BE2C (cell line): ENCODE results near the gene SLX4IP.

Experiments
- DNase-seq: peaks from one replicate; pipeline ENCODE4 v3.0.0-alpha.2; 2020
- H3K27me3 ChIP-seq: fragments of 250-450 bp; sonication (Bioruptor Pico); 2 replicates; pipeline ENCODE4 v1.5.1; 2020; ENCODE audit warnings: mild to moderate bottlenecking
- H3K36me3 ChIP-seq: fragments of 250-450 bp; sonication (Bioruptor Pico); 2 replicates; pipeline ENCODE4 v1.5.1; 2020; ENCODE audit warnings: mild to moderate bottlenecking
- H3K4me1 ChIP-seq: fragments of 250-450 bp; sonication (Bioruptor Pico); 2 replicates; pipeline ENCODE4 v1.5.1; 2020
- H3K4me3 ChIP-seq: 2 replicates; pipeline ENCODE4 v1.5.1; 2011; ENCODE audit warnings: low read depth, low read length
- H3K9me3 ChIP-seq: fragments of 250-450 bp; sonication (Bioruptor Pico); 2 replicates; pipeline ENCODE4 v1.5.1; 2020
- CTCF ChIP-seq: IDR thresholded peaks from 2 replicates; pipeline ENCODE4 v1.5.1; 2012; ENCODE audit warnings: mild to moderate bottlenecking, low read depth, low read length

Gene SLX4IP

GRCh38 chr20:10673176-10673841 lies 238.2 kb downstream of the SLX4IP start:
- DNase-seq = peak; percentile 34
- H3K4me3 ChIP-seq = peak overlapping the region; percentile 78
- H3K36me3 ChIP-seq = no peaks in the 10 kb centered on the region
- no peaks in the 10 kb centered on the region for H3K9me3 ChIP-seq
- peaks cover 7% of the 10 kb centered on the region; the same call in 1 of the 2 replicates for H3K4me1 ChIP-seq
- no peak for TF ChIP-seq CTCF
- H3K27me3 ChIP-seq = peaks cover 60% of the 10 kb centered on the region

DNA sequence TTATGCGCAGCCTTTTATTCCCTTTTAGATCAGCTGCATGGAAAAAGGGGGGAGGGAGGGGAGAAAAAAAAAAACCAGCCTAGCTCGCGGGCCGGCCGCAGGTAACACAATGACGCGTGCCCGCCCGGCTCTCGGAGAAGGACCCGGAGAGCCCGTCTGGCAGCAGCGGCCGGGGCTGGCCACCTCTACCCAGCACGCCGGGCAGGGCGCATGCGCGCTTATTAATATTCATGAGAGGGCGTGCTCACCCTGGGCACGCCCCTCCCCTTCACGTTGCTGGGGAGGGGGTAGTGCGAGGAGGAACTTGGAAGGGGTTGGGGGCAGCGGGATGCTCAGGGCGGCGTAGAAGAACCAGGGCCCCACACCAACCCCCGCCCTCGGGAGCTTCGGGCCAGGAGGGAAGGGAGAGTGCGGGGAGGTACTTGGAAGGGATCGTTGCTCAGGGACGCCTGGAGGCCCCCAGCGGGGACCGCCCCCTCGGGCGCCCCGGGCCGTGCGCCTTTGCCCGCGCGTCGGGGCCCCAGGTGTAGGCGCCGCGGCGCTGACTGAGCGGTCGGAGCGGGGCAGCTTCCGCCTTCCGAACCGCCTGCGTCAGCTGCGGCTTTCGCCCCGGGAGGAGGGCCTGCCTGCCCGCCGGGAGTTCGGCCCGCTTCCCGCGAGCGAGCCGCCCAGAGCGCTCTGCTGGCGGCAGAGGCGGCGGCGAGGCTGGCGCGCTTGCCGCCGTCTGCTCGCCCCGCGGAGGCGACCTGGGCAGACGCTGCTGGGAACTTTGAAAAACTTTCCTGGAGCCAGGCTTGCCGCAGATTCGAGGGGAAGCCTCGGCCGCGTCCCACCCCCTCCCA lies 239.0 kb downstream of the SLX4IP start, which contains the start of gene JAG1:
Gene JAG1 (minus strand): TSS at position 158 of the 842 bp plus-strand sequence. CDS start 469 bp downstream, outside the sequence.
- H3K9me3 ChIP-seq = no peaks in the 10 kb centered on the region
- peaks cover 7% of the 10 kb centered on the region; the same call in 1 of the 2 replicates for H3K4me1 ChIP-seq
- no peaks in the 10 kb centered on the region for H3K36me3 ChIP-seq
- peak within 1 kb of the TSS; percentile 78 for H3K4me3 ChIP-seq
- TF ChIP-seq CTCF = no peak
- peak; percentile 94 for DNase-seq
- peaks cover 67% of the 10 kb centered on the region for H3K27me3 ChIP-seq

DNA sequence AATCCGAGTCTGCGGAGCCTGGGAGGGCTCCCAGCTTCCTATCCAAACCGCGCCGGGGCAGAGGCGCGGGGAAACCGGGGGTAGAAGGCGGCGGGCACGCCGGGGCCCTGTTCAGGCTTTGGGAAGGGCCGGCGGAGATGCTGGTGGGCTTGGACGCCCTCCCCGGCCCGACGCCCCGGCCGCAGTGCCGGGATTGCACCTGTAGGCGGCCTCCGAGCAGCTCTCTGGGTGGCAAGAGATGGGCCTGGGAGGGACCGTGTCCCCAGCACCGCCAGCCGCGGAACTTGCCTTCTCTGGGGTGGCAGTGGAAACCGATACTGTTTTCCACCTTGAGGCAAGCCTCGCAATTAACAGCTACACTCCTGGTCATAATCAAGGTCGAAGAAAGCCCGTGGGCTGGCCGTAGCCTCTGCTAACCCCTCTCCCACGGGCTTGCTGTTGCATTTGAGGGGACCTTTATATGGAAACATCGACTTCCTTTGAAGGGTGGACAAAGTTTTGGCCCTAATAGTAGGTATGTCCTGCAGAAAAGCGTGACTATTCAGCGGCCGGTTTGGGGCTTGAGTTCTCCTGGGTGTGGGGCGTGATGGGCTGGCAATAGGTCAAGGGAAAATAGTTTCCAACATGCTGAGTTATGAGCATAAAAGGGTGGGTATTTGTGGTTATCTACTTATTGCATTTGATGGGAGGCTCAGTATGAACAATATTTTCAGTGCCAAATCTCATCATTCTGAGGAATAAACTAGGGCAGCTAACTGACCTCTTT lies 239.8 kb downstream of the SLX4IP start:
- Histone ChIP-seq H3K9me3 (no peaks in the 10 kb centered on the region), H3K4me1 (peaks cover 7% of the 10 kb centered on the region; the same call in 1 of the 2 replicates), H3K4me3 (peak overlapping the region; percentile 78), H3K36me3 (no peaks in the 10 kb centered on the region), H3K27me3 (peaks cover 71% of the 10 kb centered on the region)
- peak; percentile 57 for TF ChIP-seq CTCF
- peak; percentile 77 for DNase-seq

- H3K4me3 ChIP-seq = no peak overlapping the region
- H3K9me3 ChIP-seq = no peaks in the 10 kb centered on the region
- H3K36me3 ChIP-seq = no peaks in the 10 kb centered on the region
- no peak for DNase-seq
- H3K4me1 ChIP-seq = peaks cover 7% of the 10 kb centered on the region; the same call in 1 of the 2 replicates
- no peak for TF ChIP-seq CTCF
- H3K27me3 ChIP-seq = peaks cover 74% of the 10 kb centered on the region
These were observed 240.3 kb downstream of the SLX4IP start for GRCh38 chr20:10675450-10675848.

DNA sequence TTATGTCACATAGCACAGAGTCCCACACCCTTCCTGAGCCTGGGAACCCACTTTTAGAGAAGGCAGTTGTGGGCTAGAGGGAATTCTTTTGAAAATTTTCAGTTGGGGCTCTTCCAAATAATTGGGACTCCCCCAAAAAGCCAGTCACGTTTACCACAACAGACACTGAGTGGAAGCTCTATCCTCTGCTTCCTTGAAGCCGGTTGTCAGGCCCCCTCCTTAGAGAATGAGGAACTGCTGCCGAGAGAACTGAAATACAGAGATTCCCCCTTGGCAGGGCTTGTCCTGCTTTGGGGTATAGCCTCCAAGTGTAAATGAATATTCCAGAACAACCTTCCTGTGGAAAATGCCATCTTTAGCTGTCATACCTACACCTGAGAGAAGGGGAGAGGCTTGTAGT lies 241.4 kb downstream of the SLX4IP start:
- H3K27me3 ChIP-seq = peaks cover 76% of the 10 kb centered on the region
- H3K36me3 ChIP-seq = no peaks in the 10 kb centered on the region
- no peaks in the 10 kb centered on the region for H3K9me3 ChIP-seq
- H3K4me3 ChIP-seq = no peak overlapping the region
- peaks cover 7% of the 10 kb centered on the region; the same call in 1 of the 2 replicates for H3K4me1 ChIP-seq
- no peak for DNase-seq
- no peak for TF ChIP-seq CTCF
